HepG2 (cell line): ENCODE data around the gene ERFL. TPM values are rescaled to one million over a fixed set of nuclear protein-coding genes. Genes with fewer than 3 reads are reported as not detected.

Experiments
- AKAP8 ChIP-seq: sonication (generic); formaldehyde crosslinking; IDR thresholded peaks from 2 replicates; pipeline ENCODE4 v1.5.1; 2020; ENCODE audit warnings: mild to moderate bottlenecking, missing genetic modification reagents
- ARID5B ChIP-seq: IDR thresholded peaks from 2 replicates; pipeline ENCODE4 v1.4.0; 2020; ENCODE audit warnings: mild to moderate bottlenecking, missing genetic modification reagents
- KAT2B ChIP-seq: fragments of 150-350 bp; IDR thresholded peaks from 2 replicates; pipeline ENCODE4 v1.6.1; 2014; ENCODE audit warnings: low read depth, low read length, borderline replicate concordance
- MBNL3 ChIP-seq: fragments of 250-450 bp; sonication (Bioruptor Pico); conservative IDR thresholded peaks from 2 replicates; pipeline ENCODE4 v1.8.0; 2022; ENCODE audit warnings: mild to moderate bottlenecking, inconsistent platforms
- NRL ChIP-seq: sonication (generic); formaldehyde crosslinking; IDR thresholded peaks from 2 replicates; pipeline ENCODE4 v1.5.0; 2020; ENCODE audit warnings: missing genetic modification reagents, mild to moderate bottlenecking, moderate library complexity, borderline replicate concordance
- PREB ChIP-seq: sonication (generic); formaldehyde crosslinking; IDR thresholded peaks from 2 replicates; pipeline ENCODE4 v1.4.0; 2020; ENCODE audit warnings: missing genetic modification reagents
- RNF219 ChIP-seq: sonication (generic); formaldehyde crosslinking; IDR thresholded peaks from 2 replicates; pipeline ENCODE4 v1.5.0; 2020; ENCODE audit warnings: mild to moderate bottlenecking, missing genetic modification reagents
- SOX13 ChIP-seq, 3 experiments: fragments of 450-650 bp in 1 of 3; sonication (generic) in 1 of 3; formaldehyde crosslinking in 1 of 3; IDR thresholded peaks in 2 of 3; conservative IDR thresholded peaks in 1 of 3; 2 replicates each; pipeline versions ENCODE4 v1.5.0 to v1.6.1; 2016 to 2020; ENCODE audit warnings: antibody characterized with exemption in 1 of 3, mild to moderate bottlenecking in 1 of 3, missing compliant biosample characterization in 1 of 3, missing genetic modification reagents in 1 of 3, moderate library complexity in 1 of 3
- ZBTB38 ChIP-seq: sonication (generic); formaldehyde crosslinking; IDR thresholded peaks from 2 replicates; pipeline ENCODE4 v1.5.1; 2020; ENCODE audit warnings: mild to moderate bottlenecking, missing genetic modification reagents
- ZNF12 ChIP-seq: sonication (generic); formaldehyde crosslinking; IDR thresholded peaks from 2 replicates; pipeline ENCODE4 v1.5.0; 2020; ENCODE audit warnings: missing genetic modification reagents
- ZNF343 ChIP-seq: sonication (generic); formaldehyde crosslinking; IDR thresholded peaks from 2 replicates; pipeline ENCODE4 v1.4.0; 2020; ENCODE audit warnings: mild to moderate bottlenecking, missing genetic modification reagents
- ZNF713 ChIP-seq: sonication (generic); formaldehyde crosslinking; IDR thresholded peaks from 2 replicates; pipeline ENCODE4 v1.4.0; 2020; ENCODE audit warnings: mild to moderate bottlenecking, missing genetic modification reagents
- ZNF788 ChIP-seq: sonication (generic); formaldehyde crosslinking; IDR thresholded peaks from 2 replicates; pipeline ENCODE4 v1.5.0; 2020; ENCODE audit warnings: mild to moderate bottlenecking, missing genetic modification reagents, borderline replicate concordance
- ZNF83 ChIP-seq: sonication (generic); formaldehyde crosslinking; IDR thresholded peaks from 2 replicates; pipeline ENCODE4 v1.4.0; 2020; ENCODE audit warnings: missing genetic modification reagents, mild to moderate bottlenecking, borderline replicate concordance
- ZZZ3 ChIP-seq: sonication (generic); formaldehyde crosslinking; IDR thresholded peaks from 2 replicates; pipeline ENCODE4 v1.4.0; 2020; ENCODE audit warnings: missing genetic modification reagents, mild to moderate bottlenecking, borderline replicate concordance
- polyA plus RNA-seq, 8 experiments: library from polyadenylated mRNA; depleted of rRNA in 3 of 8; stranded (reverse) in 7 of 8; unstranded in 1 of 8; fragments of >200 nt; fragmentation: Illumina TruSeq in 4 of 8; extraction: Trizol in 4 of 8; gene quantifications; 2 replicates each; pipeline versions ENCODE4 v1.2.1 to v1.2.3, GENCODE V29; 2011 to 2016; ENCODE audit warnings: low read depth in 4 of 8, missing spikeins in 1 of 8, mixed read lengths in 1 of 8; ENCODE audit not compliant: insufficient read depth in 1 of 8
- total RNA-seq, 5 experiments: library from RNA; depleted of rRNA; stranded (reverse); fragments of >200 nt; fragmentation: Illumina TruSeq; extraction: Trizol; gene quantifications; 2 replicates each; pipeline ENCODE4 v1.2.3, GENCODE V29; 2016; ENCODE audit warnings: low read depth in 1 of 5
- TF ChIP-seq, protein P1 (sequence below): sonication (generic); formaldehyde crosslinking; IDR thresholded peaks from 2 replicates; pipeline ENCODE4 v1.8.0; 2022; ENCODE audit warnings: mild to moderate bottlenecking, missing genetic modification reagents; ENCODE audit not compliant: insufficient replicate concordance
- TF ChIP-seq, protein P2 (sequence below): sonication (generic); formaldehyde crosslinking; IDR thresholded peaks from 2 replicates; pipeline ENCODE4 v1.4.0; 2020; ENCODE audit warnings: mild to moderate bottlenecking, low read depth, missing genetic modification reagents

Gene ERFL
- total and polyA plus RNA-seq, 2 of the 13 experiments (the other 11 are each of a cell fraction or from before 2014, with no cell fraction given), result not detected

GRCh38 chr19:41859618-41860418 is 68.4 kb downstream of the ERFL start, which contains the start of gene RPS19 (continued):
- TF ChIP-seq ZNF788 (CRISPR knock-in tag) (peak; percentile 52; the same call in 1 of the 2 replicates), AKAP8 (CRISPR knock-in tag) (peak; percentile 58; the same call in 1 of the 2 replicates), MBNL3 (no peak), PREB (CRISPR knock-in tag) (no peak), ZNF12 (CRISPR knock-in tag) (no peak), SOX13 (IDR thresholded peaks at IDR 0.05) (peak; percentile 28; the same call in 1 of the 2 replicates), SOX13 (CRISPR knock-in tag; conservative IDR thresholded peaks at IDR 0.05 in 1 of 2, IDR thresholded peaks at IDR 0.05 in 1 of 2) (0 out of 4 replicates have a peak, but pooled peaks of 1 of the 2 experiments have one; percentile 5), ZNF343 (CRISPR knock-in tag) (no peak), ZBTB38 (CRISPR knock-in tag) (peak; percentile 43), ZNF83 (CRISPR knock-in tag) (no peak), ARID5B (CRISPR knock-in tag) (no peak; the same call in 1 of the 2 replicates), NRL (no peak), RNF219 (CRISPR knock-in tag) (peak; percentile 77; the same call in 1 of the 2 replicates), ZNF713 (no peak), ZZZ3 (CRISPR knock-in tag) (peak; percentile 80; the same call in 1 of the 2 replicates), KAT2B (no peak)
- TF ChIP-seq, protein P1, sequence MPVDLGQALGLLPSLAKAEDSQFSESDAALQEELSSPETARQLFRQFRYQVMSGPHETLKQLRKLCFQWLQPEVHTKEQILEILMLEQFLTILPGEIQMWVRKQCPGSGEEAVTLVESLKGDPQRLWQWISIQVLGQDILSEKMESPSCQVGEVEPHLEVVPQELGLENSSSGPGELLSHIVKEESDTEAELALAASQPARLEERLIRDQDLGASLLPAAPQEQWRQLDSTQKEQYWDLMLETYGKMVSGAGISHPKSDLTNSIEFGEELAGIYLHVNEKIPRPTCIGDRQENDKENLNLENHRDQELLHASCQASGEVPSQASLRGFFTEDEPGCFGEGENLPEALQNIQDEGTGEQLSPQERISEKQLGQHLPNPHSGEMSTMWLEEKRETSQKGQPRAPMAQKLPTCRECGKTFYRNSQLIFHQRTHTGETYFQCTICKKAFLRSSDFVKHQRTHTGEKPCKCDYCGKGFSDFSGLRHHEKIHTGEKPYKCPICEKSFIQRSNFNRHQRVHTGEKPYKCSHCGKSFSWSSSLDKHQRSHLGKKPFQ (CRISPR knock-in tag), result peak; percentile 68
- TF ChIP-seq, protein P2, sequence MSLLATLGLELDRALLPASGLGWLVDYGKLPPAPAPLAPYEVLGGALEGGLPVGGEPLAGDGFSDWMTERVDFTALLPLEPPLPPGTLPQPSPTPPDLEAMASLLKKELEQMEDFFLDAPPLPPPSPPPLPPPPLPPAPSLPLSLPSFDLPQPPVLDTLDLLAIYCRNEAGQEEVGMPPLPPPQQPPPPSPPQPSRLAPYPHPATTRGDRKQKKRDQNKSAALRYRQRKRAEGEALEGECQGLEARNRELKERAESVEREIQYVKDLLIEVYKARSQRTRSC, result no peak
